Spleen (tissue), 11 donors: ENCODE results near the gene DCST1. TPM values are rescaled to one million over a fixed set of nuclear protein-coding genes. Genes with fewer than 3 reads are reported as not detected.

Experiments used
- DNase-seq: peaks from one replicate; pipeline ENCODE4 v3.0.0-alpha.2; 2020
- H3K27ac ChIP-seq, 8 donors: fragments of 200-600 bp; sonication (generic) in 7 of 8; 1 replicate in 4 of 8; 2 replicates in 4 of 8; pipeline versions ENCODE4 v1.5.0 to v1.8.0; 2016 to 2021; ENCODE audit warnings: inconsistent platforms in 4 of 8, mild to moderate bottlenecking in 4 of 8, moderate library complexity in 1 of 8
- H3K27me3 ChIP-seq, 7 donors: fragments of 200-600 bp; sonication (generic) in 6 of 7; replicated peaks in 1 of 7; 1 replicate in 4 of 7; 2 replicates in 3 of 7; pipeline versions ENCODE4 v1.5.0 to v1.8.0; 2016 to 2021; ENCODE audit warnings: inconsistent platforms in 3 of 7, mild to moderate bottlenecking in 1 of 7
- H3K36me3 ChIP-seq, 6 donors: fragments of 200-600 bp; sonication (generic) in 5 of 6; 1 replicate in 4 of 6; 2 replicates in 2 of 6; pipeline versions ENCODE4 v1.5.0 to v1.8.0; 2016 to 2021; ENCODE audit warnings: inconsistent platforms in 2 of 6
- H3K4me1 ChIP-seq, 6 donors: fragments of 200-600 bp; sonication (generic) in 5 of 6; 1 replicate in 3 of 6; 2 replicates in 3 of 6; pipeline versions ENCODE4 v1.5.0 to v1.8.0; 2016 to 2021; ENCODE audit warnings: inconsistent platforms in 3 of 6
- H3K4me3 ChIP-seq, 8 donors: fragments of 200-600 bp; sonication (generic) in 7 of 8; 1 replicate in 4 of 8; 2 replicates in 4 of 8; pipeline versions ENCODE4 v1.5.0 to v1.8.0; 2016 to 2021; ENCODE audit warnings: inconsistent platforms in 4 of 8, mild to moderate bottlenecking in 4 of 8, moderate library complexity in 2 of 8
- H3K9me3 ChIP-seq, 8 donors: fragments of 200-600 bp; sonication (generic) in 7 of 8; 1 replicate in 4 of 8; 2 replicates in 4 of 8; pipeline versions ENCODE4 v1.5.0 to v1.8.0; 2016 to 2021; ENCODE audit warnings: inconsistent platforms in 4 of 8
- POLR2A ChIP-seq, 3 donors: fragments of 450-650 bp; IDR thresholded peaks; one replicate each; pipeline ENCODE4 v1.5.1; 2017; ENCODE audit warnings: antibody characterized with exemption in 3 of 3, mild to moderate bottlenecking in 1 of 3
- POLR2AphosphoS5 ChIP-seq, 3 donors: sonication (generic); formaldehyde crosslinking; IDR thresholded peaks; one replicate each; pipeline ENCODE4 v1.5.1; 2017; ENCODE audit warnings: antibody characterized with exemption in 3 of 3
- WGBS, 5 donors: extraction: QIAGEN DNeasy Blood & Tissue Kit in 3 of 5; methylation state at CpG; one replicate each; pipeline versions ENCODE4 v1.1.5 to v1.1.7; 2013 to 2018; 5-methylcytosine and 5-hydroxymethylcytosine counted together
- intact Hi-C: fragments of 100-400 bp; cut with DNase I; formaldehyde crosslinking; loops from one replicate; pipeline ENCODE4 v1.15.0; 2023; ENCODE audit warnings: low total_unique reads
- polyA plus RNA-seq, 3 donors: library from polyadenylated mRNA; stranded (reverse); fragments of 200-250 nt; gene quantifications; one replicate each; pipeline ENCODE4 v1.2.1, GENCODE V29; 2013
- total RNA-seq, 7 donors: library from RNA; depleted of rRNA in 3 of 7; stranded (reverse); fragments of >200 nt in 3 of 7; fragmentation: NEBNext Ultra II Directional in 4 of 7; extraction: Animal tissue kit (Norgen Biotek cat#: 25700) in 4 of 7; gene quantifications; one replicate each; pipeline versions ENCODE4 v1.1.0 to v1.2.1, GENCODE V29; 2016 to 2021
- TF ChIP-seq, protein P1 (sequence below), 11 experiments: fragments of 200-600 bp in 7 of 11; fragments of 450-650 bp in 4 of 11; sonication (generic) in 4 of 11; IDR thresholded peaks in 8 of 11; conservative IDR thresholded peaks in 3 of 11; 1 replicate in 7 of 11; 2 replicates in 4 of 11; pipeline versions ENCODE4 v1.4.0 to v1.8.0; 2016 to 2021; ENCODE audit warnings: antibody characterized with exemption in 11 of 11, inconsistent platforms in 4 of 11, mild to moderate bottlenecking in 1 of 11
- donor health status: healthy with polysubstance abuse.
- donor health status: DM: no; HTN: no; CAD: no; lungs with moderate emphysema.
- donor health status: DM: no; HTN: no; CAD: no.
- donor health status: Bipolar disorder and iron deficiency.
- donor health status: healthy.
- donor health status: DM: no; HTN: no; CAD: no.
- donor health status: DM: yes; HTN: yes; CAD: no.

The DCST1 gene
- total and polyA plus RNA-seq, 10 donors: not detected

- Histone ChIP-seq H3K36me3 (no peaks in the 10 kb centered on the region), H3K4me3 (no peak overlapping the region), H3K27me3 (peaks cover 0 to 5% (median 0%) of the 10 kb centered on the region in 7 donors), H3K9me3 (no peaks in the 10 kb centered on the region), H3K4me1 (peaks cover 0 to 19% (median 5%) of the 10 kb centered on the region in 6 donors), H3K27ac (no peak overlapping the region)
- DNase-seq: no peak
- intact Hi-C loops: no loop called here
- TF ChIP-seq POLR2AphosphoS5 (IDR thresholded peaks at IDR 0.05) (no peak), POLR2A (IDR thresholded peaks at IDR 0.05) (no peak)
- TF ChIP-seq, protein P1, sequence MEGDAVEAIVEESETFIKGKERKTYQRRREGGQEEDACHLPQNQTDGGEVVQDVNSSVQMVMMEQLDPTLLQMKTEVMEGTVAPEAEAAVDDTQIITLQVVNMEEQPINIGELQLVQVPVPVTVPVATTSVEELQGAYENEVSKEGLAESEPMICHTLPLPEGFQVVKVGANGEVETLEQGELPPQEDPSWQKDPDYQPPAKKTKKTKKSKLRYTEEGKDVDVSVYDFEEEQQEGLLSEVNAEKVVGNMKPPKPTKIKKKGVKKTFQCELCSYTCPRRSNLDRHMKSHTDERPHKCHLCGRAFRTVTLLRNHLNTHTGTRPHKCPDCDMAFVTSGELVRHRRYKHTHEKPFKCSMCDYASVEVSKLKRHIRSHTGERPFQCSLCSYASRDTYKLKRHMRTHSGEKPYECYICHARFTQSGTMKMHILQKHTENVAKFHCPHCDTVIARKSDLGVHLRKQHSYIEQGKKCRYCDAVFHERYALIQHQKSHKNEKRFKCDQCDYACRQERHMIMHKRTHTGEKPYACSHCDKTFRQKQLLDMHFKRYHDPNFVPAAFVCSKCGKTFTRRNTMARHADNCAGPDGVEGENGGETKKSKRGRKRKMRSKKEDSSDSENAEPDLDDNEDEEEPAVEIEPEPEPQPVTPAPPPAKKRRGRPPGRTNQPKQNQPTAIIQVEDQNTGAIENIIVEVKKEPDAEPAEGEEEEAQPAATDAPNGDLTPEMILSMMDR (IDR thresholded peaks at IDR 0.05 in 8 of 11, conservative IDR thresholded peaks at IDR 0.05 in 3 of 11): no peak
- 82 to 92% (median 86%) methylated on average over 6 of the region's 6 CpGs for WGBS, 5 donors
These were observed 4.3 kb downstream of the DCST1 start for GRCh38 chr1:155037851-155038441.

- TF ChIP-seq, protein P1 (IDR thresholded peaks at IDR 0.05 in 8 of 11, conservative IDR thresholded peaks at IDR 0.05 in 3 of 11): no peak
- TF ChIP-seq POLR2AphosphoS5 (IDR thresholded peaks at IDR 0.05) (no peak), POLR2A (IDR thresholded peaks at IDR 0.05) (no peak)
- Histone ChIP-seq H3K4me3 (no peak overlapping the region), H3K4me1 (peaks cover 0 to 19% (median 5%) of the 10 kb centered on the region in 6 donors), H3K27me3 (peaks cover 0 to 5% (median 0%) of the 10 kb centered on the region in 7 donors), H3K36me3 (no peaks in the 10 kb centered on the region), H3K9me3 (no peaks in the 10 kb centered on the region), H3K27ac (no peak overlapping the region)
- WGBS, 5 donors: 39 to 51% (median 48%) methylated on average over 8 of the region's 8 CpGs
- DNase-seq: no peak
- intact Hi-C loops: no loop called here
These were observed 5.1 kb downstream of the DCST1 start for GRCh38 chr1:155038602-155039307.

DNA sequence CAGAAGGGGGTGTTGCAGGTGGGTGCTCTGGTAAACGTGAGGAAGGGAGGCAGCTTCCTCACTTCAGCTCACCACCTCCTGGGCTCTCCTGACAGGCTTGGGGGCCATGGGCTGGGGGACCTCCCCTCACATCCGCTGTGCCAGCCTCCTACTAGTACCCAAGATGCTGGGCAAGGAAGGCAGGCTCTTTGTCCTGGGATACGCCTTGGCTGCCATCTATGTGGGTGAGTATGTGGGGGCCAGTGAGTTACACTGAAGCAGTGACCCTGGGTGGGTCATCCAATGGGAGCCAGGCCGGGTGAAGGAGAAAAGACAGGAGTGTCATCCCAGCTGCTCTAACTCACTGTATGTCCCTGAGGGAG lies 5.7 kb downstream of the DCST1 start:
- H3K27ac ChIP-seq: no peak overlapping the region
- peaks cover 0 to 5% (median 0%) of the 10 kb centered on the region in 7 donors for H3K27me3 ChIP-seq
- DNase-seq: no peak
- no peaks in the 10 kb centered on the region for H3K36me3 ChIP-seq
- H3K9me3 ChIP-seq: no peaks in the 10 kb centered on the region
- no peak for TF ChIP-seq POLR2AphosphoS5 (IDR thresholded peaks at IDR 0.05)
- TF ChIP-seq, protein P1 (IDR thresholded peaks at IDR 0.05 in 8 of 11, conservative IDR thresholded peaks at IDR 0.05 in 3 of 11): no peak
- 64 to 72% (median 68%) methylated on average over 3 to 4 of the region's 4 CpGs for WGBS, 5 donors
- no peak overlapping the region for H3K4me3 ChIP-seq
- intact Hi-C loops: no loop called here
- H3K4me1 ChIP-seq: peaks cover 0 to 19% (median 5%) of the 10 kb centered on the region in 6 donors

- intact Hi-C loops: no loop called here
- H3K27ac ChIP-seq: no peak overlapping the region
These were observed 6.9 kb downstream of the DCST1 start for GRCh38 chr1:155040358-155041093.

More at GRCh38 chr1:155040358-155041093, 6.9 kb downstream of the DCST1 start:
- Histone ChIP-seq H3K27me3 (peaks cover 0 to 5% (median 0%) of the 10 kb centered on the region in 7 donors), H3K36me3 (no peaks in the 10 kb centered on the region), H3K9me3 (no peaks in the 10 kb centered on the region), H3K4me1 (peaks cover 4 to 32% (median 16%) of the 10 kb centered on the region in 6 donors), H3K4me3 (no peak overlapping the region)
- no peak for TF ChIP-seq POLR2AphosphoS5 (IDR thresholded peaks at IDR 0.05)
- TF ChIP-seq, protein P1 (IDR thresholded peaks at IDR 0.05 in 8 of 11, conservative IDR thresholded peaks at IDR 0.05 in 3 of 11): no peak
- no peak for TF ChIP-seq POLR2A (IDR thresholded peaks at IDR 0.05)
- no peak for DNase-seq
- WGBS, 5 donors: 83 to 95% (median 91%) methylated on average over 11 to 14 of the region's 14 CpGs
